Uterus (tissue), 4 donors: ENCODE measurements around the gene GPRC5C. TPM values are rescaled to one million over a fixed set of nuclear protein-coding genes. Genes with fewer than 3 reads are reported as not detected.
"Not testable (repeated sequence)": the region's sequence is repeated elsewhere in the genome, so short reads cannot be mapped to it uniquely, and the experiment has no call there.

ENCODE experiments used
- DNase-seq, 2 donors: peaks; one replicate each; pipeline ENCODE4 v3.0.0-alpha.2; 2019 to 2020
- H3K27ac ChIP-seq, 2 donors: fragments of 200-600 bp; sonication (generic); 1 replicate in 1 of 2; 2 replicates in 1 of 2; pipeline ENCODE4 v1.5.1; 2016 to 2018
- H3K27me3 ChIP-seq, 2 donors: fragments of 200-600 bp; sonication (generic); one replicate each; pipeline ENCODE4 v1.5.1; 2018 to 2019; ENCODE audit warnings: control low read depth in 1 of 2
- H3K36me3 ChIP-seq, 2 donors: fragments of 200-600 bp; sonication (generic); one replicate each; pipeline ENCODE4 v1.5.1; 2019; ENCODE audit warnings: control low read depth in 1 of 2
- H3K4me1 ChIP-seq, 2 donors: fragments of 200-600 bp; sonication (generic); one replicate each; pipeline ENCODE4 v1.5.1; 2018 to 2019; ENCODE audit warnings: control low read depth in 1 of 2
- H3K4me3 ChIP-seq, 2 donors: fragments of 200-600 bp; sonication (generic); 1 replicate in 1 of 2; 2 replicates in 1 of 2; pipeline ENCODE4 v1.5.1; 2018 to 2019; ENCODE audit warnings: mild to moderate bottlenecking in 1 of 2
- H3K9me3 ChIP-seq, 2 donors: fragments of 200-600 bp; sonication (generic); one replicate each; pipeline ENCODE4 v1.5.1; 2019; ENCODE audit warnings: control low read depth in 1 of 2
- CTCF ChIP-seq, 4 experiments: fragments of 200-600 bp in 2 of 4; fragments of 450-650 bp in 2 of 4; sonication (generic) in 2 of 4; IDR thresholded peaks; one replicate each; pipeline ENCODE4 v1.5.1; 2016 to 2019; ENCODE audit warnings: antibody characterized with exemption in 4 of 4, mild to moderate bottlenecking in 2 of 4, moderate library complexity in 1 of 4
- POLR2A ChIP-seq, 2 donors: fragments of 450-650 bp; IDR thresholded peaks; one replicate each; pipeline ENCODE4 v1.6.1; 2016; ENCODE audit warnings: antibody characterized with exemption in 2 of 2, mild to moderate bottlenecking in 1 of 2, moderate library complexity in 1 of 2
- intact Hi-C: fragments of 100-400 bp; cut with DNase I; formaldehyde crosslinking; loops from one replicate; pipeline ENCODE4 v1.15.1; 2023; ENCODE audit warnings: low total_unique reads
- total RNA-seq, 4 donors: library from RNA; depleted of rRNA in 3 of 4; stranded (reverse); fragments of >200 nt in 3 of 4; gene quantifications; one replicate each; pipeline versions ENCODE4 v1.1.0 to v1.2.4, GENCODE V29; 2014 to 2023
- donor health status: DM: yes; HTN: yes; CAD: no.

The GPRC5C gene
- total RNA-seq, 4 donors from 2014 or later, result 2.8 to 56.8 (median 27.6) TPM

GRCh38 chr17:74481621-74482020 lies 49.7 kb downstream of the GPRC5C start:
- Histone ChIP-seq H3K27ac (no peak overlapping the region), H3K36me3 (no peaks in the 10 kb centered on the region), H3K4me1 (no peaks in the 10 kb centered on the region), H3K4me3 (no peak overlapping the region), H3K27me3 (no peaks in the 10 kb centered on the region), H3K9me3 (no peaks in the 10 kb centered on the region)
- DNase-seq, result no peak
- intact Hi-C loops, result no loop called here
- TF ChIP-seq POLR2A (IDR thresholded peaks at IDR 0.05) (no peak), CTCF (IDR thresholded peaks at IDR 0.05) (no peak)

- Histone ChIP-seq H3K4me3 (no peak overlapping the region), H3K27ac (no peak overlapping the region), H3K9me3 (no peaks in the 10 kb centered on the region), H3K36me3 (no peaks in the 10 kb centered on the region), H3K4me1 (no peaks in the 10 kb centered on the region), H3K27me3 (no peaks in the 10 kb centered on the region)
- no peak for DNase-seq
- intact Hi-C loops, result no loop called here
- TF ChIP-seq CTCF (IDR thresholded peaks at IDR 0.05) (no peak), POLR2A (IDR thresholded peaks at IDR 0.05) (no peak)
These were observed 52.2 kb downstream of the GPRC5C start for GRCh38 chr17:74484066-74484465.

- Histone ChIP-seq H3K4me1 (no peaks in the 10 kb centered on the region), H3K27me3 (no peaks in the 10 kb centered on the region)
- no peak for TF ChIP-seq POLR2A (IDR thresholded peaks at IDR 0.05)
- TF ChIP-seq CTCF (IDR thresholded peaks at IDR 0.05), result no peak
These were observed 53.3 kb downstream of the GPRC5C start for GRCh38 chr17:74485022-74485743.

GRCh38 chr17:74485841-74486240 lies 54.0 kb downstream of the GPRC5C start:
- H3K9me3 ChIP-seq, result no peaks in the 10 kb centered on the region
- no peaks in the 10 kb centered on the region for H3K27me3 ChIP-seq
- H3K27ac ChIP-seq, result no peak overlapping the region
- no peak for TF ChIP-seq POLR2A (IDR thresholded peaks at IDR 0.05)
- no peak for TF ChIP-seq CTCF (IDR thresholded peaks at IDR 0.05)
- no peaks in the 10 kb centered on the region for H3K36me3 ChIP-seq
- intact Hi-C loops, result no loop called here
- no peak for DNase-seq
- H3K4me1 ChIP-seq, result no peaks in the 10 kb centered on the region
- H3K4me3 ChIP-seq, result no peak overlapping the region

More at GRCh38 chr17:74485022-74485743, 53.3 kb downstream of the GPRC5C start:
- intact Hi-C loops, result no loop called here
- no peaks in the 10 kb centered on the region for H3K36me3 ChIP-seq
- H3K9me3 ChIP-seq, result no peaks in the 10 kb centered on the region
- H3K4me3 ChIP-seq, result no peak overlapping the region
- no peak for DNase-seq
- no peak overlapping the region for H3K27ac ChIP-seq

GRCh38 chr17:74488276-74488675 lies 56.4 kb downstream of the GPRC5C start:
- not testable (repeated sequence) for H3K36me3 ChIP-seq

More at GRCh38 chr17:74488276-74488675, 56.4 kb downstream of the GPRC5C start:
- H3K9me3 ChIP-seq, H3K27me3 ChIP-seq, DNase-seq, H3K4me1 ChIP-seq, intact Hi-C loops, H3K27ac ChIP-seq, H3K4me3 ChIP-seq: not testable (repeated sequence)
